ENCODE results near the gene PRTN3.

PRTN3 gene

DNA sequence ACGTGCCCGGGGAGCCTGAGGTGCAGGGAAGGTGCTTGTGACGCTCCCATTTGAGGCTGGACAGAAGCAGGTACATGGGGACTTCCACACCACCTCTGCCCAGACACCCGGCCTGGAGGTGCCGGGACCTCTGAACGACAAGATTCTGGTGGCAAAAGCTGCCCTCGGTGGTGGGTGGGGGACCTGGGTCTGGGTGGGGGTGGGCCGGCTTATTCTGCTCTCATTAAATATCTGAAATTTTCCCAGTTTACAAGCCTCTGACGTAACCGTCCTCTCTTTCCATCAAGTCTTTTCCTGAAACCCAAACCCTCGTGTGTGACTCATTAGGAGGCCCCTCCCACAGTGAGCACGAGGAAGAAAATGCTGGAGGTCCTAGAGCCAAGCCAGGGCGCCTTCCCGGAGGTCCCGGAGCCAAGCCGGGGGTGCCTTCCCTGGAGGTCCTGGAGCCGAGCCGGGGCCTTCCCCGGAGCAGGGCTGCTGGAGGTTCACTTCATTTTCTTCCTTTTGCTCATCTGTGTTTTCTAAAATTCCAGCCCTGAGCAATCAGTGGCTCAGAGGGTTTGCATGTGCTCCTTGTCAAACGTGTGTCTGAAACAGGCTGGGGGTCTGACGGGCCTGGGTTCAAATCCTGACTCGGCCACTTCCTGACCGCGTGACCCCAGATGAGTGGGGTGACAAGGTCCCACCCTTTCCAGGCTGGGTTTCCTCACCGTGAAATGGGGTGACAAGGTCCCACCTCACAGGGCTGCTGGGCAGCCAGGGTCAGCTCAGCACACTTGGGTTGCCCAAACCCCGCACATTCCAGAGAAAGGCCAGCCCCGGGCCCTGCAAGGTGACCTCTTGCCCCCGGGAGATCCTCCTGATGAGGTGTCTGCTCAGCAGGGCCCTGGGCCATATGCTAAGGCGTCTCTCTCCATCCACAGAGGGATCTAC is 28.7 kb downstream of the PRTN3 start:
- TF ChIP-seq POLR2A (IDR thresholded peaks at IDR 0.05; ENCODE audit: low read depth, low read length) (no peak), SPI1 (IDR thresholded peaks at IDR 0.05; ENCODE audit: low read depth, low read length) (no peak), PAX5 (IDR thresholded peaks at IDR 0.05; ENCODE audit: insufficient read depth, low read length, severe bottlenecking) (no peak), POLR2AphosphoS5 (IDR thresholded peaks at IDR 0.05; ENCODE audit: low read depth, low read length) (no peak), TAF1 (IDR thresholded peaks at IDR 0.05; ENCODE audit: low read depth, low read length) (no peak), POU2F2 (IDR thresholded peaks at IDR 0.05; ENCODE audit: low read depth, low read length) (no peak)
- no peak for FAIRE-seq
- DNase-seq (ENCODE audit: insufficient read length, low spot score) = no peak

DNA sequence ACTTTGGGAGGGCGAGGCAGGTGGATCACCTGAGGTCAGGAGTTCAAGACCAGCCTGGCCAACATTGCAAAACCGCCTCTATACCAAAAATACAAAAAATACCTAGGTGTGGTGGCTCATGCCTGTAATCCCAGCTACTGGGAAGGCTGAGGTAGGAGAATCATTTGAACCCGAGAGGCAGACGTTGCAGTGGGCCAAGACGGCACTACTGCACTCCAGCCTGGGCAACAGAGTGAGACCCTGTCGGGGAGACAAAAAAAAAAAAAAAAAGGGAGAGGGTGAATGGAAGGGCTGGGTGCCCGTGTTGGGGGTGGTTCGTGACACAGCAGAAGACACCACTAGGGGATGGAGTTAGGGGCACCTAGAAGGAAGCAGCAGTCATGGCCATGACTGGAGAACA is 29.5 kb downstream of the PRTN3 start:
- TF ChIP-seq PAX5 (IDR thresholded peaks at IDR 0.05; ENCODE audit: insufficient read depth, low read length, severe bottlenecking) = no peak
- no peak for DNase-seq (ENCODE audit: insufficient read length, low spot score)
- FAIRE-seq = no peak

DNA sequence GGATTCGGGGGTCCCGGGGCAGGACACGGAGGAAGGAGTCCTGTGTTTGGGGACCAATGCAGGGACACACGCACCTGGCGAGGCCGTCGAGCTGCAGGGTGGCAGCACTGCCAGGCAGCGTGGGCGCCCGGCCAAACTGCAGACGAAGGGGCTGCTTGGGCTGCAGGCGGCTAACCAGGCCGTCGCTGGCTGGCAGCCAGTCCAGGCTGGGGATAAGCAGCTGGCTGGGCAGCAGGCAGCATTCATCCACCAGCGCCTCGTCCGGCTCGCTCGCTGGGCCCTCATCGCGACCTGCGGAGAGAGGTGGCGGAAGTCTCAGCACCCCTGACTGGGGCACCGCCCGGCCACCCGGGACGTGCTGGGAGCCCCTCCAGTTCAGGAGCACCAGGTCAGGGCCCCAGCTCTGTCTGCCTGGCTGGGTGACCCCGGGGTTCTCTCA is 30.2 kb downstream of the PRTN3 start:
- FAIRE-seq (no peak), DNase-seq (ENCODE audit: insufficient read length, low spot score) (no peak)
- TF ChIP-seq PAX5 (IDR thresholded peaks at IDR 0.05; ENCODE audit: insufficient read depth, low read length, severe bottlenecking) = no peak
- no peak for TF ChIP-seq POLR2A (IDR thresholded peaks at IDR 0.05; ENCODE audit: low read depth, low read length)
- no peak for TF ChIP-seq POU2F2 (IDR thresholded peaks at IDR 0.05; ENCODE audit: low read depth, low read length)
- TF ChIP-seq POLR2AphosphoS5 (IDR thresholded peaks at IDR 0.05; ENCODE audit: low read depth, low read length) = no peak
- no peak for TF ChIP-seq SPI1 (IDR thresholded peaks at IDR 0.05; ENCODE audit: low read depth, low read length)
- TF ChIP-seq TAF1 (IDR thresholded peaks at IDR 0.05; ENCODE audit: low read depth, low read length) = no peak

DNA sequence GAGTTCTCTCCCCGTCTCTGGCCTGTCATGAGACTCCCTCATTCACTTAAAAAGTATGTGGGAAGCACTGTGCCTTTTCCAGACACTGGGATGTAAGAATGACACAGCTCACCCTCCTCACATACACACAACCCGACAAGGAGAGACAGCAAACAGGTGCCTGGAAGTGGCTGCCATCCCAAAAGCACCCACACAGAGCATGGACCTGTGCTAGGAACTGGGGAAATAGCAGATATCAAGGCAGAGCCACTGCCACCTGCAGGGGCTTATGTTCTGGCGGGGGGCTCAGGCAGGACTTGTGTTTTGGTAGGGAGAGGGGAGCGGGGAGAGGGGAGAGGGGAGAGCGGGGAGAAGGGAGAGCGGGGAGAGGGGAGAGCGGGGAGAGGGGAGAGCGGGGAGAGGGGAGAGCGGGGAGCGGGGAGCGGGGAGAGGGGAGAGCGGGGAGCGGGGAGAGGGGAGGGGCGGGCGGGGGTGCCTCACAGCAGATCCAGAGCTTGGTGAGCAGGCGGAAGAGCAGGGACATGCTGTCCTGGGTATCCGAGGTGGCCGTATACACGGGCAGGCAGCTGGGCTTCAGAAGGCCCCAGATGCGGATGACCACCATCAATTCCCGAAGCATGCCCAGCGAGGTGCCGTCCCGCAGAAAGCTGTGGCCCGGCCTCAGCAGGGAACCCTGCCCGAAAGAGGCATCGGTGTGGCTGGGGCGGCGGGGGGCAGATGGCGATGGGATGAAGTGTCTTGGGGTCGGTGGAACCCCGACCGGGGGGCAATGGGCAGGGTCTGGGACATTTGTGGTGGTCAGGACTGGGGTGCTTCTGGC is 30.9 kb downstream of the PRTN3 start:
- DNase-seq (ENCODE audit: insufficient read length, low spot score) (no peak), FAIRE-seq (no peak)
- no peak for TF ChIP-seq SPI1 (IDR thresholded peaks at IDR 0.05; ENCODE audit: low read depth, low read length)
- no peak for TF ChIP-seq POLR2AphosphoS5 (IDR thresholded peaks at IDR 0.05; ENCODE audit: low read depth, low read length)

- TF ChIP-seq SPI1 (IDR thresholded peaks at IDR 0.05; ENCODE audit: low read depth, low read length) = no peak
- TF ChIP-seq POLR2AphosphoS5 (IDR thresholded peaks at IDR 0.05; ENCODE audit: low read depth, low read length) = no peak
- TF ChIP-seq PAX5 (IDR thresholded peaks at IDR 0.05; ENCODE audit: insufficient read depth, low read length, severe bottlenecking) = no peak
- TF ChIP-seq TAF1 (IDR thresholded peaks at IDR 0.05; ENCODE audit: low read depth, low read length) = no peak
- TF ChIP-seq POLR2A (IDR thresholded peaks at IDR 0.05; ENCODE audit: low read depth, low read length) = no peak
- FAIRE-seq (peak; percentile 69), DNase-seq (ENCODE audit: insufficient read length, low spot score) (peak; percentile 96)
Measured at GRCh38 chr19:872266-872951, 31.6 kb downstream of the PRTN3 start.

- DNase-seq (ENCODE audit: insufficient read length, low spot score) (peak; percentile 86), FAIRE-seq (peak; percentile 41)
- TF ChIP-seq SPI1 (IDR thresholded peaks at IDR 0.05; ENCODE audit: low read depth, low read length) (no peak), POU2F2 (IDR thresholded peaks at IDR 0.05; ENCODE audit: low read depth, low read length) (no peak), POLR2A (IDR thresholded peaks at IDR 0.05; ENCODE audit: low read depth, low read length) (no peak), POLR2AphosphoS5 (IDR thresholded peaks at IDR 0.05; ENCODE audit: low read depth, low read length) (no peak), TAF1 (IDR thresholded peaks at IDR 0.05; ENCODE audit: low read depth, low read length) (no peak)
Measured at GRCh38 chr19:873084-873483, 32.3 kb downstream of the PRTN3 start.

DNA sequence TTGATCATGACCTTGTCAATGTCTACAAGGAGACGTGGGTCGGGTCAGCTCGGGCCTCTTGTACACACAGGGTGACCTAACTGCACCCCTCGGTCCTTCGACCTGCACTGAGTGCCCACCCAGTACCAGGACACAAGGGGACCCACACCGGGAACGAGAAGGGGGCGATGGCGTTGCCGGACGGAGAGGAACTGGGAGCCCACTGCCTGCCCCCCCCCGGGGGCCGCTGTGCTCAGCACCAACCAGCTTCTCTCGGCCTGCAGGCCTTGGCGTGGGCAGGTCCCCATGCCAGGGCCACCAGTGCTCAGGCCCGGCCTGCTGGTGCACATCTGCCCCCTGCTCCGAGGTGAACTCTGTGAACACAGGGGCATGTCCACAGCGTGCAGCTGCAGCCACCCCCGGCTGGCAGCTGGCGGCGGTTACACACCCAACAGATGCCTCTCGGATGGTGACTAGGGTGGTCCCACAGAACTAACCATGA is 32.8 kb downstream of the PRTN3 start:
- FAIRE-seq = peak; percentile 13
- DNase-seq (ENCODE audit: insufficient read length, low spot score) = no peak
- TF ChIP-seq POLR2AphosphoS5 (IDR thresholded peaks at IDR 0.05; ENCODE audit: low read depth, low read length) = no peak
- no peak for TF ChIP-seq POU2F2 (IDR thresholded peaks at IDR 0.05; ENCODE audit: low read depth, low read length)
- no peak for TF ChIP-seq POLR2A (IDR thresholded peaks at IDR 0.05; ENCODE audit: low read depth, low read length)
- TF ChIP-seq TAF1 (IDR thresholded peaks at IDR 0.05; ENCODE audit: low read depth, low read length) = no peak
- TF ChIP-seq SPI1 (IDR thresholded peaks at IDR 0.05; ENCODE audit: low read depth, low read length) = no peak
- TF ChIP-seq PAX5 (IDR thresholded peaks at IDR 0.05; ENCODE audit: insufficient read depth, low read length, severe bottlenecking) = no peak

GRCh38 chr19:875265-875879 is 34.6 kb downstream of the PRTN3 start:
- TF ChIP-seq SPI1 (IDR thresholded peaks at IDR 0.05; ENCODE audit: low read depth, low read length) (no peak), POLR2A (IDR thresholded peaks at IDR 0.05; ENCODE audit: low read depth, low read length) (no peak), TAF1 (IDR thresholded peaks at IDR 0.05; ENCODE audit: low read depth, low read length) (no peak), PAX5 (IDR thresholded peaks at IDR 0.05; ENCODE audit: insufficient read depth, low read length, severe bottlenecking) (no peak), POLR2AphosphoS5 (IDR thresholded peaks at IDR 0.05; ENCODE audit: low read depth, low read length) (no peak), POU2F2 (IDR thresholded peaks at IDR 0.05; ENCODE audit: low read depth, low read length) (no peak)
- FAIRE-seq (no peak), DNase-seq (ENCODE audit: insufficient read length, low spot score) (no peak)

DNA sequence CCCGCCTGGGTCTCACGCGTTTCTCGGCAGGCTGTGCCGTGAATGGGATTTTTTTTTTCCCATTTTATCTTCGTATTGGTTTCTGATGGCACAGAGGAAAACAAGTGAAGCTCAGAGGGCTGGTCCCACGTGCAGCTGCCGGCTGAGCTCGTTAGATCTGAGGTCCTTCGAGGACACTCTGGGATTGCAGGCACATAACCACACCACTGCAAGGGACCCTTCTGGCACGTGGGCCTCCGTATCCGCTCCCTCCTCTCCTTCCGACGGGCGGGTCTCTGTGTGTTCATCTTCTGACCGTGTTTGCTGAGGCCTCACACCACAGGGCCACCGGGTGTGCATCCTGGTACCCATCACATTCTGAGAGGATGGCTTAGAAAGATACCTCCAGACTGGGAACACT is 35.3 kb downstream of the PRTN3 start:
- TF ChIP-seq PAX5 (IDR thresholded peaks at IDR 0.05; ENCODE audit: insufficient read depth, low read length, severe bottlenecking) (no peak), POLR2A (IDR thresholded peaks at IDR 0.05; ENCODE audit: low read depth, low read length) (no peak), POLR2AphosphoS5 (IDR thresholded peaks at IDR 0.05; ENCODE audit: low read depth, low read length) (no peak), TAF1 (IDR thresholded peaks at IDR 0.05; ENCODE audit: low read depth, low read length) (no peak), SPI1 (IDR thresholded peaks at IDR 0.05; ENCODE audit: low read depth, low read length) (no peak), POU2F2 (IDR thresholded peaks at IDR 0.05; ENCODE audit: low read depth, low read length) (no peak)
- no peak for FAIRE-seq

More for the DNA sequence above, 35.3 kb downstream of the PRTN3 start:
- no peak for DNase-seq (ENCODE audit: insufficient read length, low spot score)

Measured in GM12891 (cell line).